CD4-positive, alpha-beta T cell treated with Interleukin-1 beta for 1 hour (primary cell): ENCODE results near the gene CIB1.
"Not testable (repeated sequence)": the region's sequence is repeated elsewhere in the genome, so short reads cannot be mapped to it uniquely, and the experiment has no call there.

Source experiments
- DNase-seq, 2 donors: peaks; one replicate each; pipeline ENCODE4 v3.0.0-alpha.2; 2020 to 2022

Gene CIB1

GRCh38 chr15:90191344-90191687 is 42.4 kb downstream of the CIB1 start:
- DNase-seq, result no peak

DNA sequence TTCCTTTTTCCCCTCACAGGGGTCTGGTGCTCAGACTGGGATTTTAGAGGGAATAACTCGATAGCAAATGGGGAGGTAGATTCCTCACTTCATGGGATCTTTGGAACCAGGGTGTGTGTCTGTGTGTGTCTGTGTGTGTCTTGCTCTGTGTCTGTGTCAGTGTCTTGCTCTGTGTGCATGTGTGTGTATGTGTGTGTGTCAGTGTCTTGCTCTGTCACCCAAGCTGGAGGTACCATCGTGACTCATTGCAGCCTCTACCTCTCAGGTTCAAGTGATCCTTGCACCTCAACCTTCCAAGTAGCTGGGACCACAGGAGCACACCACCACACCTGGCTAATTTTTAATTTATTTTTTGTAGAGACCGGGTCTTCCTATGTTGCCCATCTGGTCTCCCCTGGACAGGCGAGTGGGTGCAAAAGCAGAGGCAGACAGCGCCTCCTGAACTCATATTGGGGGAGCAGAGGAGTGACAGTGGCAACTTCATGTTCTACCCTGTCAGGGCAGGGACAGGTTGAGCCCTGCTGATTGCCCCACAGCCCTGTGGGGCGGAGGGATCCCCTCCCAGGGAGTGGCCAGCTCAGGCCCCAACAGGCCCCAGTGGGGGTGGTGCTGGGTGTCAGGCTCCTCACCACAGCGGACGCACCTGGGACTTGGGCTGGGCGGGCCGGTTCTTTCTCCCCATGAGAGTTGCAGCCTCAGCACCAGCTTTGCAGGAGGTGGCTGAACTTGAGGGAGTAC is 43.0 kb downstream of the CIB1 start:
- peak in 1 of 2 donors; percentile 67 for DNase-seq

GRCh38 chr15:90189781-90190467 is 43.8 kb downstream of the CIB1 start:
- no peak for DNase-seq

GRCh38 chr15:90188914-90189748 is 44.6 kb downstream of the CIB1 start:
- no peak for DNase-seq

DNA sequence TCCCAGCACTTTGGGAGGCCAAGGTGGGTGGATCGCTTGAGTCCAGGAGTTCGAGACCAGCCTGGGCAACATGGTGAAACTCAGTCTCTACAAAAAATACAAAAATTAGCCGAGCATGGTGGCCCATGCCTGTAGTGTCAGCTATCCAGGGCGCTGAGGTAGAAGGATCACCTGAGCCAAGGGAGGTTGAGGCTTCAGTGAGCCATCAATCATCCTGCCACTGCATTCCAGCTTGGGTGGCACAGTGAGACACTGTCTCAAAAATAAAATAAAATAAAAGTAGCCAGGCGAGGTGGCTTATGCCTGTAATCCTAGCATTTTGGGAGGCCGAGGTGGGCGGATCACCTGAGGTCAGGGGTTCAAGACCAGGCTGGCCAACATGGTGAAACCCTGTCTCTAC is 45.7 kb downstream of the CIB1 start:
- DNase-seq, result not testable (repeated sequence)

- no peak for DNase-seq
Measured at GRCh38 chr15:90187257-90187868, 46.4 kb downstream of the CIB1 start.

DNA sequence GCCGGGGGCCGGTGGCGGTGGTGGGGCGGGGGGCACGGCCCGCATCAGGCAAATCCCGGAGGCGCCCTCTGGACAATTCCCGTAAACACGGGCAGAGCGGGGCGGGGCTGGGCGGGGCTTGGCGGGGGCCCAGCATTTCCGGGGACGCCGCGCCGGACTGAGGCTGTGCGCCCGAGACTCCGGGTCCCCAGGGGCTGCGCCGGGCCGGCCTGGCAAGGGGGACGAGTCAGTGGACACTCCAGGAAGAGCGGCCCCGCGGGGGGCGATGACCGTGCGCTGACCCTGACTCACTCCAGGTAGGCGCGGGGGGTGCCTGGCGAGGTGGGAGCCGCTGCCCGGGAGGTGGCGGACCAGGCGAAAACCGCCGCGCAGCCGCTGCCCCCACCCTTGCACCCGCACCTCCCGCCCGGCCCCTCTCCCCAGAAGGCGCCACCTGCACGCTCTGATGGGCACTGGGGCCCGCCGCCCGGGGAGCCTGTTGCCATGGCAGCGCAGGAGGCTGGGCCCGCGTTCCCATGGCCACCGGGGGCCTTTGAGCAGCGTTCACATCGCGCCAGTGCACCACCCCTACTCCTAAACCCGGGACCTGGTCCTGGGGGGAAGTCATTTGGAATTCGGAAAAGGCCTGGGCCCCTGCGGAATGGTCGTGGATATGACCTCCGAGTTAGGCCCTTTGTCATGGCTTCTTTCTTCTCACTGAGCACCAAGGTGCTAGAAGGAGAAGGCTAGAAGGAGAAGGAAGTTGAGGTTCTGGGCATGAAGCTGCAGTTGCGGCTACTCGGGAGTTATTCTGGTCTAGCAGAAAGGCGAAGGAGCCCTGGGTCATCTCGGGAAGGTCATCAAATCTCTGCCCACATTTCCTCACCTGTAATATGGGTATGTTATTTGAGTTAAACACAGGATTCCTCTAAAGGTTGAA is 48.7 kb downstream of the CIB1 start:
- peak; percentile 67 to 72 for DNase-seq

- peak; percentile 25 to 26 for DNase-seq
Measured at GRCh38 chr15:90184119-90184785, 49.5 kb downstream of the CIB1 start.

DNA sequence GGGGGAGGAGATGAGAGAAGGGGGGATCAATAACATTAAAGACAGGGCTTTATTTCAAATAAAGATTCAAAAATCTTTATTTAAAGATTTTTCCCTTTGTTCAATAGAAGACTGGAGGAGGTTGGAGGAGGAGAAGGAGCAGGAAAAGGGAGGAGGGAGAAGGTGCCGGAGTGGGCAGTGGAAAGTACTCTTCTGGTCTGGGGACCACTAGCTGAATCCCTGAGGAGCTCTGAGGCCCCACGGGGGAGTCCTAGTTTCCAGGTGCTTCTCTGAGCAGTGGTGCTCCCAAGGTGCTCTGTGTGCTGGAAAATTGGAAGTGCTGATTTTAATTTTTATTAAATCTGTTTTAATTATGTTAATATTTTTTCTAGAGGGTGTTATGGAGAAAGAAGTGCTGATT is 52.0 kb downstream of the CIB1 start:
- no peak for DNase-seq
